Measurements from ENCODE around the gene REST.
"Not testable (repeated sequence)": the region's sequence is repeated elsewhere in the genome, so short reads cannot be mapped to it uniquely, and the experiment has no call there.

REST gene

GRCh38 chr4:56931924-56932323 lies 24.2 kb downstream of the REST start:
- FAIRE-seq = no peak
- no peak for DNase-seq (ENCODE audit: insufficient read length, low spot score)
- no peak for TF ChIP-seq POLR2A (IDR thresholded peaks at IDR 0.05; ENCODE audit: low read depth, low read length)

- FAIRE-seq (peak; percentile 90), DNase-seq (ENCODE audit: insufficient read length, low spot score) (peak; percentile 30)
- TF ChIP-seq POLR2A (IDR thresholded peaks at IDR 0.05; ENCODE audit: low read depth, low read length) = no peak
These were observed 29.6 kb downstream of the REST start for GRCh38 chr4:56937262-56937661.

GRCh38 chr4:56939826-56940225 lies 32.1 kb downstream of the REST start:
- not testable (repeated sequence) for DNase-seq (ENCODE audit: insufficient read length, low spot score); FAIRE-seq

GRCh38 chr4:56940403-56940802 lies 32.7 kb downstream of the REST start:
- DNase-seq (ENCODE audit: insufficient read length, low spot score) = no peak
- FAIRE-seq = no peak
- TF ChIP-seq POLR2A (IDR thresholded peaks at IDR 0.05; ENCODE audit: low read depth, low read length) = no peak

GRCh38 chr4:56940971-56941370 lies 33.3 kb downstream of the REST start:
- DNase-seq (ENCODE audit: insufficient read length, low spot score) (no peak), FAIRE-seq (no peak)
- no peak for TF ChIP-seq POLR2A (IDR thresholded peaks at IDR 0.05; ENCODE audit: low read depth, low read length)

- no peak for TF ChIP-seq POLR2A (IDR thresholded peaks at IDR 0.05; ENCODE audit: low read depth, low read length)
- FAIRE-seq (no peak), DNase-seq (ENCODE audit: insufficient read length, low spot score) (no peak)
These were observed 33.7 kb downstream of the REST start for GRCh38 chr4:56941403-56941802.

- no peak for FAIRE-seq
- DNase-seq (ENCODE audit: insufficient read length, low spot score) = no peak
These were observed 46.2 kb downstream of the REST start for GRCh38 chr4:56953680-56954520.

GRCh38 chr4:56958111-56958517 lies 50.4 kb downstream of the REST start:
- no peak for TF ChIP-seq POLR2A (IDR thresholded peaks at IDR 0.05; ENCODE audit: low read depth, low read length)
- DNase-seq (ENCODE audit: insufficient read length, low spot score) (peak; percentile 9), FAIRE-seq (no peak)

More at GRCh38 chr4:56953680-56954520, 46.2 kb downstream of the REST start:
- no peak for TF ChIP-seq POLR2A (IDR thresholded peaks at IDR 0.05; ENCODE audit: low read depth, low read length)

GRCh38 chr4:56959100-56959499 lies 51.4 kb downstream of the REST start:
- DNase-seq (ENCODE audit: insufficient read length, low spot score) (no peak), FAIRE-seq (no peak)
- TF ChIP-seq POLR2A (IDR thresholded peaks at IDR 0.05; ENCODE audit: low read depth, low read length) = no peak

GRCh38 chr4:56961107-56961500 lies 53.4 kb downstream of the REST start:
- no peak for FAIRE-seq
- no peak for TF ChIP-seq POLR2A (IDR thresholded peaks at IDR 0.05; ENCODE audit: low read depth, low read length)
- DNase-seq (ENCODE audit: insufficient read length, low spot score) = no peak

GRCh38 chr4:56971383-56971782 lies 63.7 kb downstream of the REST start:
- DNase-seq (ENCODE audit: insufficient read length, low spot score) (no peak), FAIRE-seq (no peak)
- no peak for TF ChIP-seq POLR2A (IDR thresholded peaks at IDR 0.05; ENCODE audit: low read depth, low read length)

- DNase-seq (ENCODE audit: insufficient read length, low spot score) = no peak
- TF ChIP-seq POLR2A (IDR thresholded peaks at IDR 0.05; ENCODE audit: low read depth, low read length) = no peak
- no peak for FAIRE-seq
These were observed 64.7 kb downstream of the REST start for GRCh38 chr4:56972389-56972788.

GRCh38 chr4:56972809-56973208 lies 65.1 kb downstream of the REST start:
- TF ChIP-seq POLR2A (IDR thresholded peaks at IDR 0.05; ENCODE audit: low read depth, low read length) = no peak
- FAIRE-seq = no peak
- DNase-seq (ENCODE audit: insufficient read length, low spot score) = no peak

GRCh38 chr4:56973336-56973735 lies 65.6 kb downstream of the REST start:
- no peak for DNase-seq (ENCODE audit: insufficient read length, low spot score)
- no peak for TF ChIP-seq POLR2A (IDR thresholded peaks at IDR 0.05; ENCODE audit: low read depth, low read length)
- FAIRE-seq = no peak

GRCh38 chr4:56976283-56976836 lies 68.7 kb downstream of the REST start:
- TF ChIP-seq POLR2A (IDR thresholded peaks at IDR 0.05; ENCODE audit: low read depth, low read length) = no peak
- no peak for DNase-seq (ENCODE audit: insufficient read length, low spot score)
- no peak for FAIRE-seq
